SK-N-SH (cell line): ENCODE data around the gene OR6V1. TPM values are rescaled to one million over a fixed set of nuclear protein-coding genes. Genes with fewer than 3 reads are reported as not detected.

Experiments
- CTCF ChIA-PET: fragments of 300-600, 350-600 bp; formaldehyde crosslinking; extraction: SDS; loops from one replicate; lab custom pipeline; 2021; lab: Yijun Ruan, JAX
- POLR2A ChIA-PET: fragments of 350-600 bp; sonication (Branson Sonifier 250); formaldehyde crosslinking; extraction: SDS; loops from one replicate; lab custom pipeline; 2020; ENCODE audit warnings: antibody characterized with exemption, inconsistent platforms; lab: Yijun Ruan, JAX
- DNase-seq: peaks from one replicate; pipeline ENCODE4 v3.0.0; 2012
- H2AFZ ChIP-seq: fragments of 200-600 bp; sonication (generic); 2 replicates; pipeline ENCODE4 v1.8.1; 2016; ENCODE audit warnings: antibody characterized with exemption, mild to moderate bottlenecking, low read depth
- H3F3A ChIP-seq: fragments of 200-600 bp; sonication (generic); replicated peaks from 2 replicates; pipeline ENCODE3; 2016; ENCODE audit warnings: antibody characterized with exemption, mild to moderate bottlenecking; ENCODE audit not compliant: insufficient read depth
- H3K27ac ChIP-seq, 2 experiments: fragments of 200-500 bp in 1 of 2; fragments of 200-600 bp in 1 of 2; sonication (Bioruptor generic) in 1 of 2; sonication (generic), shearing (Covaris generic) in 1 of 2; 2 replicates each; pipeline versions ENCODE4 v1.5.1 to v1.6.1; 2014 to 2016; ENCODE audit warnings: low read depth in 2 of 2, inconsistent platforms in 1 of 2, low read length in 1 of 2, mild to moderate bottlenecking in 1 of 2, mixed read lengths in 1 of 2
- H3K27me3 ChIP-seq: fragments of 200-600 bp; sonication (generic), shearing (Covaris generic); 2 replicates; pipeline ENCODE4 v1.6.1; 2016; ENCODE audit warnings: mixed run types; ENCODE audit not compliant: insufficient read depth
- H3K36me3 ChIP-seq, 2 experiments: fragments of 200-500 bp in 1 of 2; fragments of 200-600 bp in 1 of 2; sonication (Bioruptor generic) in 1 of 2; sonication (generic) in 1 of 2; replicated peaks in 1 of 2; 2 replicates each; pipeline versions ENCODE3 to v1.5.1; 2014 to 2016; ENCODE audit warnings: low read length in 1 of 2, mild to moderate bottlenecking in 1 of 2; ENCODE audit not compliant: insufficient read depth in 2 of 2, control insufficient read depth in 1 of 2
- H3K4me1 ChIP-seq, 2 experiments: fragments of 200-500 bp in 1 of 2; fragments of 200-600 bp in 1 of 2; sonication (Bioruptor generic) in 1 of 2; sonication (generic), shearing (Covaris generic) in 1 of 2; 2 replicates each; pipeline versions ENCODE4 v1.5.1 to v1.6.1; 2014 to 2016; ENCODE audit warnings: low read depth in 1 of 2, low read length in 1 of 2, mixed run types in 1 of 2; ENCODE audit not compliant: insufficient read depth in 2 of 2, control insufficient read depth in 1 of 2
- H3K4me2 ChIP-seq: fragments of 200-600 bp; sonication (generic), shearing (Covaris generic); 2 replicates; pipeline ENCODE4 v1.6.1; 2017; ENCODE audit warnings: mixed run types
- H3K4me3 ChIP-seq, 2 experiments: fragments of 200-500 bp in 1 of 2; fragments of 200-600 bp in 1 of 2; sonication (Bioruptor generic) in 1 of 2; sonication (generic), shearing (Covaris generic) in 1 of 2; 2 replicates each; pipeline versions ENCODE4 v1.5.1 to v1.8.1; 2014 to 2016; ENCODE audit warnings: low read depth in 2 of 2, inconsistent platforms in 1 of 2, low read length in 1 of 2, mild to moderate bottlenecking in 1 of 2, mixed read lengths in 1 of 2, moderate library complexity in 1 of 2
- H3K79me2 ChIP-seq: fragments of 200-600 bp; sonication (generic); 2 replicates; pipeline ENCODE4 v1.8.1; 2017; ENCODE audit warnings: mild to moderate bottlenecking; ENCODE audit not compliant: insufficient read depth
- H3K9ac ChIP-seq: fragments of 200-600 bp; sonication (generic); 2 replicates; pipeline ENCODE4 v1.6.1; 2017; ENCODE audit warnings: mixed run types
- H3K9me2 ChIP-seq: fragments of 200-600 bp; sonication (generic); 2 replicates; pipeline ENCODE4 v1.6.1; 2017; ENCODE audit warnings: mixed run types
- H3K9me3 ChIP-seq: fragments of 200-600 bp; sonication (generic); 2 replicates; pipeline ENCODE4 v1.6.1; 2017; ENCODE audit warnings: mixed run types, mild to moderate bottlenecking, moderate library complexity
- H4K20me1 ChIP-seq: fragments of 200-600 bp; sonication (generic); 2 replicates; pipeline ENCODE4 v1.6.1; 2017; ENCODE audit warnings: mild to moderate bottlenecking, mixed run types; ENCODE audit not compliant: insufficient read depth
- CHD2 ChIP-seq: fragments of 150-350 bp; IDR thresholded peaks from 2 replicates; pipeline ENCODE4 v1.6.1; 2018; ENCODE audit warnings: low read length; ENCODE audit not compliant: partially characterized antibody
- ELF1 ChIP-seq: IDR thresholded peaks from 2 replicates; pipeline ENCODE4 v1.4.0; 2012
- EP300 ChIP-seq, 2 experiments: IDR thresholded peaks; 2 replicates each; pipeline versions ENCODE4 v1.4.0 to v1.6.1; 2012; ENCODE audit warnings: borderline replicate concordance in 1 of 2, low read depth in 1 of 2, low read length in 1 of 2
- JUND ChIP-seq: IDR thresholded peaks from 2 replicates; pipeline ENCODE4 v1.4.0; 2012
- MXI1 ChIP-seq: IDR thresholded peaks from 2 replicates; pipeline ENCODE4 v1.6.1; 2012; ENCODE audit warnings: mild to moderate bottlenecking, low read depth, low read length, improper control_type of control experiment
- NRF1 ChIP-seq: IDR thresholded peaks from 2 replicates; pipeline ENCODE4 v1.6.1; 2012; ENCODE audit warnings: low read depth, mild to moderate bottlenecking, low read length
- POLR2AphosphoS5 ChIP-seq: IDR thresholded peaks from 2 replicates; pipeline ENCODE4 v1.6.1; 2012; ENCODE audit warnings: low read depth, low read length
- RAD21 ChIP-seq: IDR thresholded peaks from 2 replicates; pipeline ENCODE4 v1.6.1; 2012; ENCODE audit warnings: mild to moderate bottlenecking, low read length
- RXRA ChIP-seq: IDR thresholded peaks from 2 replicates; pipeline ENCODE4 v1.4.0; 2012; ENCODE audit warnings: low read depth, mild to moderate bottlenecking, borderline replicate concordance
- SMC3 ChIP-seq: IDR thresholded peaks from 2 replicates; pipeline ENCODE4 v1.6.1; 2012; ENCODE audit warnings: low read depth, low read length, improper control_type of control experiment
- TEAD4 ChIP-seq: IDR thresholded peaks from 2 replicates; pipeline ENCODE4 v1.4.0; 2012; ENCODE audit warnings: mild to moderate bottlenecking, borderline replicate concordance; ENCODE audit not compliant: insufficient read depth
- YY1 ChIP-seq: IDR thresholded peaks from 2 replicates; pipeline ENCODE4 v1.4.0; 2012; ENCODE audit warnings: low read depth, mild to moderate bottlenecking
- WGBS: methylation state at CpG from one replicate; pipeline ENCODE4 v1.1.6; 2017; ENCODE audit warnings: low lambda C conversion rate; 5-methylcytosine and 5-hydroxymethylcytosine counted together
- polyA plus RNA-seq, 3 experiments: library from polyadenylated mRNA; depleted of rRNA; stranded (reverse); fragments of >200 nt; gene quantifications; 2 replicates each; pipeline ENCODE4 v1.2.3, GENCODE V29; 2012
- TF ChIP-seq, protein P1 (sequence below): fragments of 150-350 bp; IDR thresholded peaks from 2 replicates; pipeline ENCODE4 v1.6.1; 2017; ENCODE audit warnings: antibody characterized with exemption, low read length, low read depth, borderline replicate concordance
- TF ChIP-seq, protein P2 (sequence below): IDR thresholded peaks from 2 replicates; pipeline ENCODE4 v1.4.0; 2012; ENCODE audit warnings: low read depth
- TF ChIP-seq, protein P3 (sequence below): IDR thresholded peaks from 2 replicates; pipeline ENCODE4 v1.6.1; 2012; ENCODE audit warnings: mild to moderate bottlenecking, low read depth, low read length, moderate library complexity
- TF ChIP-seq, protein P4 (sequence below): IDR thresholded peaks from 2 replicates; pipeline ENCODE4; 2012

The OR6V1 gene
- polyA plus RNA-seq, 1 of the 3 experiments (the other 2 are of a cell fraction), result not detected

DNA sequence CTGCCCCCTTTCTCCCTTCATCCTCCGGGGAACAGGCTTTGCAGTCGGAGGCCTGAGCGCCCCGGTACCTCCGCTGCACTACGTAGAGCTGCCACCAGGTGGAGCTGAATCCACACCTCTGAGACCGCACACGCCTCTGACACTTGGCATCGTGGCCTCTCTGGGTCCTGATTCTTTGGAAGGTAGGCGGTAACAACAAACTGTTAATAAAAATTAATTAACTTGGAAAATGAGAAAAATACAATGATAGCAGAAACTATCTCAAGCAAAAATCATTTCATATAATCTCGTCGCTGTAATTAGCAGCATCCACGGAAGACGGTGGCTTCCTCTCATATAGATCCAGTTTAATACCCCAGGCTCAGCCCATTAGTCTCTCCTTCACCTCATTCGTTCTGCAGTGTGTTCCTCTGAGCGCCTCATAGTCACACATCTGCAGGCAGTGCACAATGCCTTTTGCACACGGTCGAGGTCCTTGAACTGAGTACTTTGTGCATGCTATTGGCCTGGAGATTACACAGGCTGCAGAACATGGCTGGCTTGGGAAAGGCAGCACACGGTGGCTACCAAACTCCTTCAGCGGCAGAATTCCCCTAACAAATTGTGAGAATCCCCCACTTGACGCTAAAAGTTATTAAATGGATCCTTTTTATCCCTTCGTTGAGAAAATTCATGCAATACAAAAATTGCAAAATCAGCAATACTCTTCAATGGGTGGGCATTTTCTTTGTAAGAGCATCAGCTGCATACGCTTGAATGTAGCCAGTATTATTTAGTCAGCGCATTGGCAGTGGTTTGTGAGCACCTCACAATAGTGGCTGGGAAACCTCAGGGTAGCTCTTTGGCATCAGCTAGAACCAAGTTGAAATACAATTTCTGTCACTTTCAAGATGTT is 43.9 kb upstream of the OR6V1 start (continued):
- TF ChIP-seq, protein P1, sequence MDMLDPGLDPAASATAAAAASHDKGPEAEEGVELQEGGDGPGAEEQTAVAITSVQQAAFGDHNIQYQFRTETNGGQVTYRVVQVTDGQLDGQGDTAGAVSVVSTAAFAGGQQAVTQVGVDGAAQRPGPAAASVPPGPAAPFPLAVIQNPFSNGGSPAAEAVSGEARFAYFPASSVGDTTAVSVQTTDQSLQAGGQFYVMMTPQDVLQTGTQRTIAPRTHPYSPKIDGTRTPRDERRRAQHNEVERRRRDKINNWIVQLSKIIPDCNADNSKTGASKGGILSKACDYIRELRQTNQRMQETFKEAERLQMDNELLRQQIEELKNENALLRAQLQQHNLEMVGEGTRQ, result 0 out of 2 replicates have a peak, but pooled peaks have one; percentile 13
- TF ChIP-seq, protein P2, sequence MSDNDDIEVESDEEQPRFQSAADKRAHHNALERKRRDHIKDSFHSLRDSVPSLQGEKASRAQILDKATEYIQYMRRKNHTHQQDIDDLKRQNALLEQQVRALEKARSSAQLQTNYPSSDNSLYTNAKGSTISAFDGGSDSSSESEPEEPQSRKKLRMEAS, result peak; percentile 47; the same call in 1 of the 2 replicates
- TF ChIP-seq NRF1 (peak; percentile 35; the same call in 1 of the 2 replicates), CHD2 (peak; percentile 25), SMC3 (peak; percentile 100), POLR2AphosphoS5 (no peak)
- TF ChIP-seq, protein P3, sequence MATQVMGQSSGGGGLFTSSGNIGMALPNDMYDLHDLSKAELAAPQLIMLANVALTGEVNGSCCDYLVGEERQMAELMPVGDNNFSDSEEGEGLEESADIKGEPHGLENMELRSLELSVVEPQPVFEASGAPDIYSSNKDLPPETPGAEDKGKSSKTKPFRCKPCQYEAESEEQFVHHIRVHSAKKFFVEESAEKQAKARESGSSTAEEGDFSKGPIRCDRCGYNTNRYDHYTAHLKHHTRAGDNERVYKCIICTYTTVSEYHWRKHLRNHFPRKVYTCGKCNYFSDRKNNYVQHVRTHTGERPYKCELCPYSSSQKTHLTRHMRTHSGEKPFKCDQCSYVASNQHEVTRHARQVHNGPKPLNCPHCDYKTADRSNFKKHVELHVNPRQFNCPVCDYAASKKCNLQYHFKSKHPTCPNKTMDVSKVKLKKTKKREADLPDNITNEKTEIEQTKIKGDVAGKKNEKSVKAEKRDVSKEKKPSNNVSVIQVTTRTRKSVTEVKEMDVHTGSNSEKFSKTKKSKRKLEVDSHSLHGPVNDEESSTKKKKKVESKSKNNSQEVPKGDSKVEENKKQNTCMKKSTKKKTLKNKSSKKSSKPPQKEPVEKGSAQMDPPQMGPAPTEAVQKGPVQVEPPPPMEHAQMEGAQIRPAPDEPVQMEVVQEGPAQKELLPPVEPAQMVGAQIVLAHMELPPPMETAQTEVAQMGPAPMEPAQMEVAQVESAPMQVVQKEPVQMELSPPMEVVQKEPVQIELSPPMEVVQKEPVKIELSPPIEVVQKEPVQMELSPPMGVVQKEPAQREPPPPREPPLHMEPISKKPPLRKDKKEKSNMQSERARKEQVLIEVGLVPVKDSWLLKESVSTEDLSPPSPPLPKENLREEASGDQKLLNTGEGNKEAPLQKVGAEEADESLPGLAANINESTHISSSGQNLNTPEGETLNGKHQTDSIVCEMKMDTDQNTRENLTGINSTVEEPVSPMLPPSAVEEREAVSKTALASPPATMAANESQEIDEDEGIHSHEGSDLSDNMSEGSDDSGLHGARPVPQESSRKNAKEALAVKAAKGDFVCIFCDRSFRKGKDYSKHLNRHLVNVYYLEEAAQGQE, result no peak

DNA sequence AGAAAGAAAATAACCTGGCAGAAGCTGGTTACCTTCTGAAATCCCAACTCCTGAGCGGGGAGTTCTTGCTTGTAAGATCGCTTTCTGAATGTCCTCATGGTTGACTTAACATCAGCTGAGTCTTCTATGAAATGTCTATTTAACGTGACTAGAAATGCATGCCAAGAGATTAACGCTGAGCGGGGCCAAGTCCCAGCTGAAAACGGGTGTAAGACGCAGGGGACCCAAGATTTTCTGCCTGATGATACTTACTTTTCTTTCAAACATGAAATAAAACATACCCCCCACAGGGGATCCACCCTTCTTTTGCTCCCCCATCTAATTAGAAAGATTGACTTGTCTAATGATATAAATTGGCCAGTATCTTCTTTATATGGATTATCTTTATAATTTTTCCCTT is 40.1 kb upstream of the OR6V1 start:
- H3K36me3 ChIP-seq, result no peaks in the 10 kb centered on the region
- H3K4me1 ChIP-seq, result peaks cover 3 to 33% of the 10 kb centered on the region in 2 experiments
- no peaks in the 10 kb centered on the region for H3K9me3 ChIP-seq
- CTCF ChIA-PET, result interaction anchor here (1.1 to 23.7 kb wide), 3 partner anchors 8 to 477 kb away, joined by 3 to 450 read pairs (median 3); partner anchors contain the start of gene TAS2R40
- H3K9me2 ChIP-seq, result no peaks in the 10 kb centered on the region
- peaks cover 8% of the 10 kb centered on the region for H3F3A ChIP-seq
- 76% methylated on average over 7 of the region's 7 CpGs for WGBS
- H3K4me2 ChIP-seq, result no peak overlapping the region
- no peaks in the 10 kb centered on the region for H3K27me3 ChIP-seq
- no peaks in the 10 kb centered on the region for H3K79me2 ChIP-seq
- H3K27ac ChIP-seq, result no peak overlapping the region
- H4K20me1 ChIP-seq, result no peaks in the 10 kb centered on the region
- H3K4me3 ChIP-seq, result no peak overlapping the region
- H3K9ac ChIP-seq, result no peak overlapping the region
- POLR2A ChIA-PET, result no interaction called here
- no peak for DNase-seq
- H2AFZ ChIP-seq, result no peak overlapping the region
- TF ChIP-seq NRF1 (no peak), SMC3 (no peak), MXI1 (no peak), JUND (no peak), YY1 (no peak), RAD21 (no peak), EP300 (IDR thresholded peaks at IDR 0.05; ENCODE audit: borderline replicate concordance in 1 of 2, low read depth in 1 of 2, low read length in 1 of 2) (no peak), CHD2 (no peak), ELF1 (no peak), TEAD4 (no peak), RXRA (no peak)
- TF ChIP-seq, protein P4, sequence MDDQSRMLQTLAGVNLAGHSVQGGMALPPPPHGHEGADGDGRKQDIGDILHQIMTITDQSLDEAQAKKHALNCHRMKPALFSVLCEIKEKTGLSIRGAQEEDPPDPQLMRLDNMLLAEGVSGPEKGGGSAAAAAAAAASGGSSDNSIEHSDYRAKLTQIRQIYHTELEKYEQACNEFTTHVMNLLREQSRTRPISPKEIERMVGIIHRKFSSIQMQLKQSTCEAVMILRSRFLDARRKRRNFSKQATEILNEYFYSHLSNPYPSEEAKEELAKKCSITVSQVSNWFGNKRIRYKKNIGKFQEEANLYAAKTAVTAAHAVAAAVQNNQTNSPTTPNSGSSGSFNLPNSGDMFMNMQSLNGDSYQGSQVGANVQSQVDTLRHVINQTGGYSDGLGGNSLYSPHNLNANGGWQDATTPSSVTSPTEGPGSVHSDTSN, result no peak
- TF ChIP-seq, protein P1, result no peak
- TF ChIP-seq, protein P3, result no peak
